Astrocyte (in vitro differentiated cells and primary cell): Measurements from ENCODE around the gene MRPL28.

Experiments used
- EZH2 ChIP-seq: IDR thresholded peaks from 2 replicates; pipeline ENCODE4 v1.6.1; 2012; ENCODE audit warnings: mild to moderate bottlenecking, low read length, inconsistent platforms; ENCODE audit not compliant: insufficient read depth
- TF ChIP-seq, protein P1 (sequence below): IDR thresholded peaks from 2 replicates; pipeline ENCODE4 v1.5.1; 2011; ENCODE audit warnings: low read depth, mild to moderate bottlenecking, inconsistent platforms, low read length, moderate library complexity; ENCODE audit not compliant: insufficient read depth

DNA sequence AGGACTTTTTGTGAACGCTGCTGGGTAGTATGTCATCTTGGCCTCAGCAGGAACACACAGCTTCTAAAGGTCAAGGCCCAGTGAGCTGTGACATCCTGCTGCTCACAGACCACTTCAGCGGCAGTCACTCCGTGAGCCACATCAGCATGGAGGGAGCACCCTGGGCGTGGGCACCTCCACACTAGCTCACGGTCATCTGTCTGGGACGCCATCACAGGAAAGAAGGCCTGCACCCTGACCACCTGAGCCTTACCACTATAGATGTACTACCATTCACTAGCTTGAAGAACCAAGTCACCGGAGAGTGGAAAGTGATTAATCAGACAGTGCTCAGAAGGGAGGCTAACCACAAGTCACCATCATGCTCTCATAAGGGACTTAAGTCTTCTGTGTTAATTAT, 21.1 kb downstream of the MRPL28 start:
- TF ChIP-seq, protein P1, sequence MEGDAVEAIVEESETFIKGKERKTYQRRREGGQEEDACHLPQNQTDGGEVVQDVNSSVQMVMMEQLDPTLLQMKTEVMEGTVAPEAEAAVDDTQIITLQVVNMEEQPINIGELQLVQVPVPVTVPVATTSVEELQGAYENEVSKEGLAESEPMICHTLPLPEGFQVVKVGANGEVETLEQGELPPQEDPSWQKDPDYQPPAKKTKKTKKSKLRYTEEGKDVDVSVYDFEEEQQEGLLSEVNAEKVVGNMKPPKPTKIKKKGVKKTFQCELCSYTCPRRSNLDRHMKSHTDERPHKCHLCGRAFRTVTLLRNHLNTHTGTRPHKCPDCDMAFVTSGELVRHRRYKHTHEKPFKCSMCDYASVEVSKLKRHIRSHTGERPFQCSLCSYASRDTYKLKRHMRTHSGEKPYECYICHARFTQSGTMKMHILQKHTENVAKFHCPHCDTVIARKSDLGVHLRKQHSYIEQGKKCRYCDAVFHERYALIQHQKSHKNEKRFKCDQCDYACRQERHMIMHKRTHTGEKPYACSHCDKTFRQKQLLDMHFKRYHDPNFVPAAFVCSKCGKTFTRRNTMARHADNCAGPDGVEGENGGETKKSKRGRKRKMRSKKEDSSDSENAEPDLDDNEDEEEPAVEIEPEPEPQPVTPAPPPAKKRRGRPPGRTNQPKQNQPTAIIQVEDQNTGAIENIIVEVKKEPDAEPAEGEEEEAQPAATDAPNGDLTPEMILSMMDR: no peak
- TF ChIP-seq EZH2: no peak
